ENCODE measurements around the gene ASPSCR1.

The ASPSCR1 gene

GRCh38 chr17:82012640-82013295 is 35.3 kb downstream of the ASPSCR1 start:
- H3K27ac ChIP-seq, result no peak overlapping the region

GRCh38 chr17:82013341-82013740 is 35.9 kb downstream of the ASPSCR1 start:
- no peak overlapping the region for H3K27ac ChIP-seq
- TF ChIP-seq CTCF (conservative IDR thresholded peaks at IDR 0.05) (no peak), ZFX (IDR thresholded peaks at IDR 0.05) (no peak)

More at GRCh38 chr17:82012640-82013295, 35.3 kb downstream of the ASPSCR1 start:
- TF ChIP-seq ZFX (IDR thresholded peaks at IDR 0.05) (no peak), CTCF (conservative IDR thresholded peaks at IDR 0.05) (no peak)

GRCh38 chr17:82013772-82014321 is 36.4 kb downstream of the ASPSCR1 start:
- TF ChIP-seq CTCF (conservative IDR thresholded peaks at IDR 0.05), result no peak
- no peak for TF ChIP-seq ZFX (IDR thresholded peaks at IDR 0.05)
- H3K27ac ChIP-seq, result no peak overlapping the region

- H3K27ac ChIP-seq, result no peak overlapping the region
- TF ChIP-seq ZFX (IDR thresholded peaks at IDR 0.05) (no peak), CTCF (conservative IDR thresholded peaks at IDR 0.05) (no peak)
These were observed 37.0 kb downstream of the ASPSCR1 start for GRCh38 chr17:82014432-82014831.

GRCh38 chr17:82014971-82015310 is 37.5 kb downstream of the ASPSCR1 start:
- no peak overlapping the region for H3K27ac ChIP-seq
- no peak for TF ChIP-seq CTCF (conservative IDR thresholded peaks at IDR 0.05)
- TF ChIP-seq ZFX (IDR thresholded peaks at IDR 0.05), result no peak

GRCh38 chr17:82015311-82015971 is 38.0 kb downstream of the ASPSCR1 start:
- no peak overlapping the region for H3K27ac ChIP-seq
- TF ChIP-seq CTCF (conservative IDR thresholded peaks at IDR 0.05), result no peak
- no peak for TF ChIP-seq ZFX (IDR thresholded peaks at IDR 0.05)

Data from C4-2B (cell line).